Panc1 (cell line): Measurements from ENCODE around the gene HAUS6. TPM values are rescaled to one million over a fixed set of nuclear protein-coding genes. Genes with fewer than 3 reads are reported as not detected.

Experiments used
- ATAC-seq: fragments of 200-7000 bp; cut with Tn5 transposase; 2 replicates; pipeline ENCODE4 v1.9.1; 2020; ENCODE audit warnings: mild to moderate bottlenecking, moderate library complexity
- BruUV-seq: library from RNA; stranded (reverse); fragments of 400-500 nt; replicated peaks from 2 replicates; lab custom pipeline; 2021; lab: Mats Ljungman, UMichigan
- CTCF ChIA-PET: fragments of 300-600 bp; sonication (Branson Sonifier 250); formaldehyde crosslinking; loops from one replicate; lab custom pipeline; 2022; ENCODE audit warnings: antibody characterized with exemption; lab: Charles Lee
- POLR2A ChIA-PET: fragments of 300-600 bp; sonication (Branson Sonifier 250); formaldehyde crosslinking; loops from one replicate; lab custom pipeline; 2022; ENCODE audit warnings: antibody characterized with exemption; lab: Charles Lee
- DNase-seq: peaks from one replicate; pipeline ENCODE4 v3.0.0-alpha.2; 2010; ENCODE audit warnings: low read depth, low spot score
- H3K27ac ChIP-seq: 2 replicates; pipeline ENCODE4 v1.5.1; 2011; ENCODE audit warnings: mild to moderate bottlenecking, low read length, inconsistent platforms
- H3K27me3 ChIP-seq: fragments of 200-500 bp; sonication (Bioruptor generic); 2 replicates; pipeline ENCODE4 v1.6.0; 2014; ENCODE audit warnings: low read length, inconsistent platforms; ENCODE audit not compliant: control insufficient read depth, insufficient read depth
- H3K36me3 ChIP-seq: fragments of 200-500 bp; sonication (Bioruptor generic); 2 replicates; pipeline ENCODE4 v1.5.1; 2014; ENCODE audit warnings: inconsistent platforms, mild to moderate bottlenecking, low read length, moderate library complexity; ENCODE audit not compliant: control insufficient read depth, insufficient read depth
- H3K4me1 ChIP-seq: 2 replicates; pipeline ENCODE4 v1.5.1; 2011; ENCODE audit warnings: inconsistent platforms, mild to moderate bottlenecking, low read length, moderate library complexity; ENCODE audit not compliant: control insufficient read depth, insufficient read depth
- H3K4me3 ChIP-seq, 2 experiments: 2 replicates each; pipeline ENCODE4 v1.5.1; 2011 to 2012; ENCODE audit warnings: low read depth in 2 of 2, low read length in 2 of 2, mild to moderate bottlenecking in 2 of 2, inconsistent platforms in 1 of 2, moderate library complexity in 1 of 2
- H3K9me3 ChIP-seq: fragments of 200-500 bp; sonication (Bioruptor generic); 2 replicates; pipeline ENCODE4 v1.5.1; 2014; ENCODE audit warnings: low read depth, mild to moderate bottlenecking, inconsistent platforms, low read length, moderate library complexity; ENCODE audit not compliant: control insufficient read depth, insufficient read depth
- CTCF ChIP-seq: fragments of 450-650 bp; IDR thresholded peaks from 2 replicates; pipeline ENCODE4 v1.5.1; 2017; ENCODE audit warnings: mild to moderate bottlenecking
- POLR2AphosphoS5 ChIP-seq: IDR thresholded peaks from 2 replicates; pipeline ENCODE4 v1.6.1; 2012; ENCODE audit warnings: mild to moderate bottlenecking, low read depth, low read length, moderate library complexity
- REST ChIP-seq, 2 experiments: IDR thresholded peaks; 2 replicates each; pipeline ENCODE4 v1.6.1; 2011 to 2012; ENCODE audit warnings: low read depth in 2 of 2, control low read depth in 1 of 2, low read length in 1 of 2, mild to moderate bottlenecking in 1 of 2, moderate library complexity in 1 of 2; ENCODE audit not compliant: insufficient read depth in 1 of 2
- SIN3A ChIP-seq: IDR thresholded peaks from 2 replicates; pipeline ENCODE4 v1.6.1; 2012; ENCODE audit warnings: low read depth, mild to moderate bottlenecking, low read length, moderate library complexity, borderline replicate concordance; ENCODE audit not compliant: insufficient read depth
- TCF7L2 ChIP-seq: IDR thresholded peaks from 2 replicates; pipeline ENCODE4 v1.6.1; 2011; ENCODE audit warnings: mild to moderate bottlenecking, low read depth, low read length, inconsistent platforms
- in situ Hi-C: cut with HindIII; loops from 2 replicates; pipeline ENCODE4 v1.10.0; 2016; ENCODE audit warnings: low sequenced_read_pairs, low pct_unique_long_range_greater_than_20kb
- intact Hi-C: fragments of 100-400 bp; cut with micrococcal nuclease; formaldehyde crosslinking; loops from one replicate; pipeline ENCODE4 v1.10.0; 2022; ENCODE audit not compliant: unreplicated experiment
- total RNA-seq: library from RNA; stranded (reverse); gene quantifications from one replicate; pipeline ENCODE4 v1.2.1, GENCODE V29; 2021; ENCODE audit not compliant: unreplicated experiment

HAUS6 gene
- total RNA-seq, 1 experiment from 2014 or later: 9.3 TPM

GRCh38 chr9:19117039-19117716, 14.5 kb upstream of the HAUS6 start:
- in situ Hi-C loops: no loop called here
- no peak for TF ChIP-seq CTCF
- TF ChIP-seq SIN3A: no peak
- TF ChIP-seq TCF7L2: no peak
- TF ChIP-seq POLR2AphosphoS5: no peak
- no peak for TF ChIP-seq REST (IDR thresholded peaks at IDR 0.05; ENCODE audit: insufficient read depth in 1 of 2, low read depth in 2 of 2, low read length in 1 of 2)
- Histone ChIP-seq H3K9me3 (no peaks in the 10 kb centered on the region), H3K4me3 (no peak overlapping the region), H3K27me3 (no peaks in the 10 kb centered on the region), H3K27ac (no peak overlapping the region), H3K4me1 (no peaks in the 10 kb centered on the region), H3K36me3 (no peaks in the 10 kb centered on the region)
- no TSS peak for BruUV-seq
- no peak for DNase-seq
- intact Hi-C loops: no loop called here
- CTCF ChIA-PET: no interaction called here
- POLR2A ChIA-PET: no interaction called here
- no peak for ATAC-seq

GRCh38 chr9:19116107-19116790, 13.5 kb upstream of the HAUS6 start:
- ATAC-seq (no peak), DNase-seq (no peak)
- BruUV-seq: TSS peak; percentile 65
- CTCF ChIA-PET: no interaction called here
- TF ChIP-seq TCF7L2 (no peak), POLR2AphosphoS5 (no peak), CTCF (no peak), SIN3A (no peak), REST (IDR thresholded peaks at IDR 0.05; ENCODE audit: insufficient read depth in 1 of 2, low read depth in 2 of 2, low read length in 1 of 2) (no peak)
- Histone ChIP-seq H3K9me3 (no peaks in the 10 kb centered on the region), H3K4me3 (no peak overlapping the region), H3K27ac (no peak overlapping the region), H3K4me1 (no peaks in the 10 kb centered on the region), H3K27me3 (no peaks in the 10 kb centered on the region), H3K36me3 (no peaks in the 10 kb centered on the region)
- intact Hi-C loops: no loop called here
- in situ Hi-C loops: no loop called here
- POLR2A ChIA-PET: no interaction called here
